Measurements from ENCODE around the gene FAM187B. TPM values are rescaled to one million over a fixed set of nuclear protein-coding genes. Genes with fewer than 3 reads are reported as not detected.

FAM187B gene
- total and polyA plus RNA-seq, 2 of the 4 experiments (the other 2 are of a cell fraction), result not detected

DNA sequence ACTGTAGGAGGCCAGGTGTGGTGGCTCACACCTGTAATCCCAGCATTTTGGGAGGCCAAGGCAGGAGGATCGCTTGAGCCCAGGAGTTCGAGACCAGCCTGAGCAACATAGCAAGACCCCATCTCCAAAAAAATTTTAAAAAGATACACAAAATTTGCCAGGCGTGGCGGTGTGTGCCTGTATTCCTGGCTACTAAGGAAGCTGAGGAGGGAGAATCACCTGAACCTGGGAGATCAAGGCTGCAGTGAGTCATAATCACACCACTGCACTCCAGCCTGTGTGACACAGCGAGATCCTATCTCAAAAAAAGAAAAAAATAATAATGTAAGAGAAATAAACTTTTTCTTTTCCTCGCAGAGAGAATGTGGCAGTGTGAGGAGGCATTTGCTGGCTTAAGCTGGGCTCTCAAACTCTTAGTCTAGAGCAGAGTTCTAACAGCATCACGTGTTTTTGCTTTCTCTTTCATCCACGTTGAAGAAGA is 21.1 kb downstream of the FAM187B start:
- intact Hi-C loops (cut with micrococcal nuclease) (no loop called here), in situ Hi-C loops (cut with MboI; ENCODE audit: low sequenced_read_pairs) (no loop called here), dilution Hi-C loops (cut with HindIII; ENCODE audit: low sequenced_read_pairs, unreplicated experiment) (no loop called here)
- Histone ChIP-seq H2BK5ac (ENCODE audit: low read depth, low read length, poor library complexity, severe bottlenecking) (no peak overlapping the region), H3K9me1 (ENCODE audit: insufficient read depth, low read length) (no peaks in the 10 kb centered on the region), H3K23ac (ENCODE audit: low read depth, low read length) (no peak overlapping the region), H4K5ac (ENCODE audit: low read depth, low read length) (no peak overlapping the region), H3K18ac (ENCODE audit: low read depth, low read length) (no peak overlapping the region), H3K9ac (ENCODE audit: low read depth, low read length) (no peak overlapping the region), H3K14ac (replicated peaks; ENCODE audit: low read depth, low read length) (no peak overlapping the region), H3K27me3 (ENCODE audit: control insufficient read depth, insufficient read depth, low read length) (peaks cover 3% of the 10 kb centered on the region), H3K4me2 (ENCODE audit: low read depth, low read length) (no peak overlapping the region), H2BK20ac (ENCODE audit: low read depth, low read length) (no peak overlapping the region), H3K4ac (ENCODE audit: low read depth, low read length) (no peak overlapping the region), H2BK15ac (ENCODE audit: low read depth, low read length) (no peak overlapping the region), H3K27ac (ENCODE audit: insufficient read depth, low read length) (no peak overlapping the region), H2BK120ac (ENCODE audit: low read depth, low read length) (no peak overlapping the region), H3K4me1 (ENCODE audit: control insufficient read depth, insufficient read depth, low read length) (no peaks in the 10 kb centered on the region), H3K79me1 (ENCODE audit: low read depth in 1 of 2, low read length in 2 of 2) (no peaks in the 10 kb centered on the region), H2AK9ac (replicated peaks; ENCODE audit: low read depth, low read length, poor library complexity) (no peak overlapping the region), H3K56ac (ENCODE audit: extremely low read depth, insufficient read depth, low read length) (no peak overlapping the region), H3K9me3 (ENCODE audit: control insufficient read depth, insufficient read depth, low read length) (no peaks in the 10 kb centered on the region), H4K91ac (ENCODE audit: insufficient read depth, low read depth, low read length) (no peak overlapping the region), H4K20me1 (ENCODE audit: insufficient read depth, low read length) (no peaks in the 10 kb centered on the region), H3K4me3 (ENCODE audit: insufficient read depth, low read depth, low read length) (no peak overlapping the region), H2AK5ac (ENCODE audit: low read depth, low read length) (no peak overlapping the region), H3K36me3 (ENCODE audit: control insufficient read depth, insufficient read depth, low read length) (no peaks in the 10 kb centered on the region), H2AFZ (replicated peaks; ENCODE audit: low read length, poor library complexity) (no peak overlapping the region), H4K8ac (ENCODE audit: low read depth in 2 of 2, low read length in 2 of 2) (no peak overlapping the region)
- DNase-seq, result no peak
- no TSS peak for BruUV-seq (replicated peaks)
- WGBS, 2 experiments (ENCODE audit: extremely low coverage in 2 of 2, insufficient read length in 1 of 2), result no CpG with 5 or more reads among the region's 8 CpGs
- ATAC-seq (ENCODE audit: low read depth), result no peak
- ChIA-PET CTCF (no interaction called here), POLR2A (ENCODE audit: unreplicated experiment) (no interaction called here)
- TF ChIP-seq, protein P1, sequence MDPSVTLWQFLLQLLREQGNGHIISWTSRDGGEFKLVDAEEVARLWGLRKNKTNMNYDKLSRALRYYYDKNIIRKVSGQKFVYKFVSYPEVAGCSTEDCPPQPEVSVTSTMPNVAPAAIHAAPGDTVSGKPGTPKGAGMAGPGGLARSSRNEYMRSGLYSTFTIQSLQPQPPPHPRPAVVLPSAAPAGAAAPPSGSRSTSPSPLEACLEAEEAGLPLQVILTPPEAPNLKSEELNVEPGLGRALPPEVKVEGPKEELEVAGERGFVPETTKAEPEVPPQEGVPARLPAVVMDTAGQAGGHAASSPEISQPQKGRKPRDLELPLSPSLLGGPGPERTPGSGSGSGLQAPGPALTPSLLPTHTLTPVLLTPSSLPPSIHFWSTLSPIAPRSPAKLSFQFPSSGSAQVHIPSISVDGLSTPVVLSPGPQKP (IDR thresholded peaks at IDR 0.05; ENCODE audit: borderline replicate concordance, low read depth, low read length), result no peak
